GM10248 (cell line): ENCODE results near the gene ROBO3.

Experiments used
- CTCF ChIA-PET: fragments of 300-600 bp; sonication (Branson Sonifier 250); formaldehyde crosslinking; extraction: SDS; loops from one replicate; lab custom pipeline; 2021; ENCODE audit warnings: antibody characterized with exemption; lab: Yijun Ruan, JAX
- POLR2A ChIA-PET: fragments of 350-650 bp; sonication (Branson Sonifier 250); formaldehyde crosslinking; extraction: SDS; loops from one replicate; lab custom pipeline; 2020; ENCODE audit warnings: antibody characterized with exemption; lab: Yijun Ruan, JAX
- DNase-seq: peaks from one replicate; pipeline ENCODE4 v3.0.0; 2012; ENCODE audit errors: extremely low spot score
- TF ChIP-seq, protein P1 (sequence below): IDR thresholded peaks from 2 replicates; pipeline ENCODE4 v1.5.1; 2012; ENCODE audit warnings: mild to moderate bottlenecking, low read depth; ENCODE audit errors: extremely low read depth, missing control alignments, control extremely low read depth

Gene ROBO3

DNA sequence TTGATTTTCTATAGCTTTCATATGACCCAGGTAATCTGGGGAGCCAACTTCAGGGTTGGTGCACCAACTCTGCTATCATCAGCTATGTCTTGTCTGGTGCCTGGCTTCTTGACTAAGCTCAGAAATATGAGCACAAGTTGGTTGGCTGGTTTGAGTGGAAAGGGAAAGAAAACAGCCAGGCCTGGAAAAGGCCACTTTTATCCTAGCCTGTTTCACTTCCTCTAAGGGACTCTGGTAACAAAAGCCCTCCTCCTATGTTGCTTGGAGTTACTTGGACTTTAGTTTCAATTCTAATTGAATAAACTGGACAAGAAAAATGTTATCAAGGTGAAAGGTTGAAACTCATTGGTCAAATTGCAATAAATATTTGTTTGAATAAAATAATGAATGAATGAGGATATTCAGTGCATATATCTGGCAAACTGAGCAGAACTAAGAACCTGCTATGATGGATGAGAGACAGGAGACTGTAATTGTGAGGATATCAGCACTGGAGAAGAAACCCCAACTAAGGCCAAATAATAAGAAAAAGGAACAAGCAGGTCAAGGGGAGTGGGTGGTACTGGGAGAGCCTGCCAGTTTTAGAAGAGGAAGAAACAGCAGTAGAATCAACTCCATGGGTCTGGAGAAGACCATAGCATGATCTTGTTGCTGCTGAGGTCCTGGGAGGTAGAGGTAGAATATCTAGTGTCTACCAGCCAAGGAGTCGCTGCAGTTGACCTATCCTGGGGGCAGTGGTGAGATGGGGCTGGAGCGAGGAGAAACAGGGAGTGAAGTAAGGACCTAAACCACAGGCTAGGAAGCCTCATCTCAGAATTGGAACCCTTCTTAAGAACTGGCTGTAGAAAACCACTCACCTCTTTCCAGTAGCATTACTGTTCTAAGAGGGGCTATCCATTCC lies 24.2 kb downstream of the ROBO3 start:
- ChIA-PET POLR2A (no interaction called here), CTCF (interaction anchor here (1.0 to 3.8 kb wide), 7 partner anchors 9 to 245 kb away, joined by 3 to 19 read pairs (median 4); partner anchors contain the start of gene ROBO4)
- no peak for DNase-seq
- TF ChIP-seq, protein P1, sequence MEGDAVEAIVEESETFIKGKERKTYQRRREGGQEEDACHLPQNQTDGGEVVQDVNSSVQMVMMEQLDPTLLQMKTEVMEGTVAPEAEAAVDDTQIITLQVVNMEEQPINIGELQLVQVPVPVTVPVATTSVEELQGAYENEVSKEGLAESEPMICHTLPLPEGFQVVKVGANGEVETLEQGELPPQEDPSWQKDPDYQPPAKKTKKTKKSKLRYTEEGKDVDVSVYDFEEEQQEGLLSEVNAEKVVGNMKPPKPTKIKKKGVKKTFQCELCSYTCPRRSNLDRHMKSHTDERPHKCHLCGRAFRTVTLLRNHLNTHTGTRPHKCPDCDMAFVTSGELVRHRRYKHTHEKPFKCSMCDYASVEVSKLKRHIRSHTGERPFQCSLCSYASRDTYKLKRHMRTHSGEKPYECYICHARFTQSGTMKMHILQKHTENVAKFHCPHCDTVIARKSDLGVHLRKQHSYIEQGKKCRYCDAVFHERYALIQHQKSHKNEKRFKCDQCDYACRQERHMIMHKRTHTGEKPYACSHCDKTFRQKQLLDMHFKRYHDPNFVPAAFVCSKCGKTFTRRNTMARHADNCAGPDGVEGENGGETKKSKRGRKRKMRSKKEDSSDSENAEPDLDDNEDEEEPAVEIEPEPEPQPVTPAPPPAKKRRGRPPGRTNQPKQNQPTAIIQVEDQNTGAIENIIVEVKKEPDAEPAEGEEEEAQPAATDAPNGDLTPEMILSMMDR: no peak

DNA sequence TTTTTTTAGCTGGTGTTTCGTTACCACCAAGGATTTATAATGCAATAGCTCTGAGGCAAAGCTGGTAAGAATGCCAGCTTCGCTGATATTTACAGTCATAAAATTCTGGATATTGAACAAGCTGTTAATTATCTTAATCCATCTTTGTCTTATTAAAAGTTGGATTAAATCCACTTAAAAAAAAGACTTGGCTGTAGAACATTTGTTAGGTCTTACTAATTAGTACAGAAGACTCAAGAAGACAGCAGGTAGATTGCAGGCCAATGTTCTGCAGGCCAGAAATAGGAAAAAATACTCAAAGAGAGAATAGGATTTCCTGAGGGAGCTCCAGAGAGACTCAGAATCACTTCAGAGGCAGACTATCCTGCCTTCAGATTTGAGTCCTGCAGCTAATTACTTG lies 24.9 kb downstream of the ROBO3 start:
- TF ChIP-seq, protein P1: no peak
- ChIA-PET POLR2A (no interaction called here), CTCF (interaction anchor here (1.5 to 1.9 kb wide), 2 partner anchors 14 to 246 kb away, joined by 6 to 7 read pairs; no protein-coding TSS in a partner anchor)
- DNase-seq: no peak

DNA sequence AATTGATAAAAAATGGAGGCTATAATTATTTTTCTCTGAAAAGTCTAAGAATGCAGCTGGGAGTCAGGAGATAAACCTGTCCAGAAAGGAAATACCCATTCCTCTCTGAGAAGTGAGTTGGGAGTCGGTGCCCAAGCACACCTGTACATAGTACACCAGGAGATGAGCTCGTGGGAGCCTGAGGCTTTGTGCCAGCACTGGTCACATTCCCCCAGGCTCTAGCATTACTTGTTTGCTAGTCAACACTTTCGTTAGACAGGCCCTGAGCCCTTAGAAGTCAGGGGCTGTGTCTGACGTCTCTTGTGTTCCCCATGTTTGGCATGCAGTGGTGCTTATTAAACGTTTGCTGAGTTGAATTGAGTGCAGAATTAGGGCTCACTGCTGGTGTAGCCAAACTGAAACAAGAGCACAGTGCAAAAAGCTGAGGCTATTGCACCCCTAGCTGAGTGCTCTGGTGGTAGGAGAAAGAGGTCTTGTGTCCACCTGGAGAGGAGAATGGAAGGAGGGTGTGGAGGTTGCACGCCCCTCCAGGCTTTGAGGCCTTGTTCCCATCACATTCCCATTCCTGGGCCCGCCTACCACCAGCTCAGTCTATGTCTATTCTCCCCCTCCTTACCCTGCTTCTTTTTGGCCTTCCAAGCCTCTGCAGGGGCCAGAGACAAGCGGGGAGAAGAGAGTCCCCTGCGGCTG lies 25.6 kb downstream of the ROBO3 start:
- CTCF ChIA-PET: interaction anchor here (1.1 to 1.9 kb wide), 3 partner anchors 15 to 247 kb away, joined by 3 to 7 read pairs (median 6); no protein-coding TSS in a partner anchor
- DNase-seq: no peak
- TF ChIP-seq, protein P1: no peak
- POLR2A ChIA-PET: no interaction called here

DNA sequence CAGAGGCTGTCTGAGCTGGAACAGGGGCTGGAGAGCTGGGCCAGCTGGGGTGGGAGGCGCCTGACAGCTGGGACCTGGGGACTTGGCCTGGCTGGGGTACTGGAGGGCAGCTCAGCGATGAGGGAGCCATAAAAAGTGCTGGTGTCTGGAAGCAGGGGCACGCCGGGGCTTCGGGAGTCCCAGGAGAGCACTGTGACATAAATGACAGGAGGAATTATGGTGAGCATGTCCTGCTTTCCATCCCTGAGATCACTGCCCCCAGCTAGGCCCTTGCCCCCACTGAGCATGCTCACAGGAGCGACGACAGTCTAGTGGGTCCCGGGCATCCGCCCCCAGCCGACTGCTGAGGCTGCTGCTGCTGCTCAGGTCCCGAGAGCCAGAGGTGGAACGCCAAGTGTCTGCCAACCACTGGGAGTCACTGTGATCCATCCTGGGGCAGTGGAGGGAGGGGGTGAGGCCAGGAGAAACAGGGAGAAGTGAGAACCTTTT lies 26.2 kb downstream of the ROBO3 start:
- ChIA-PET POLR2A (no interaction called here), CTCF (interaction anchor here (1.1 to 1.9 kb wide), 4 partner anchors 15 to 247 kb away, joined by 3 to 7 read pairs (median 6); no protein-coding TSS in a partner anchor)
- no peak for DNase-seq
- TF ChIP-seq, protein P1: no peak

DNA sequence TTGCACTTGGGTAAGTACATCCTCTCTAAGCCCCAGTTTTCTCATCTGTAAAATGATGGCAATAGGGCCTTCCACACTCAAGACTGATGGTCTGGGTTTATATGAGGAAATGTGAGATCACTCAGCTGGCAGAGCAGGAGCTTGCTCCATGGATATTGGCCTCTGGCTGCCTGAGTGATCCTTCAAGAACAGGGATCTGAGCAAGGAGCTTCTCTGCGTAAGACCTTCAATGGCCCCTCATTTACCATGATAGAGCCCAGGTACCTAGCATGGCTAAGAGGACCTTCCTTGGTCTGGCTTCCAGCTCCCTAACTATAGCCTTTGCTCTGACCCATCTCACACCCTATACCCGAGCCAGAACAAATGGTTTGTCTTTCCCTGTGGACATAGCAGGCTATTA lies 26.9 kb downstream of the ROBO3 start:
- ChIA-PET CTCF (interaction anchor here (1.1 to 1.5 kb wide), 3 partner anchors 9 to 223 kb away, joined by 3 to 5 read pairs (median 4); no protein-coding TSS in a partner anchor), POLR2A (no interaction called here)
- no peak for DNase-seq
- TF ChIP-seq, protein P1: no peak
